Liver (tissue), 9 donors: ENCODE data around the gene BRD1. TPM values are rescaled to one million over a fixed set of nuclear protein-coding genes. Genes with fewer than 3 reads are reported as not detected.

Experiments
- DNase-seq: peaks from one replicate; pipeline ENCODE4 v3.0.0-alpha.2; 2017; ENCODE audit warnings: low spot score
- H3K27ac ChIP-seq, 2 donors: one replicate each; pipeline ENCODE4 v1.7.0; 2013; ENCODE audit warnings: inconsistent platforms in 2 of 2, low read length in 2 of 2, control low read depth in 1 of 2, low read depth in 1 of 2, mild to moderate bottlenecking in 1 of 2
- H3K27me3 ChIP-seq, 4 donors: one replicate each; pipeline versions ENCODE4 v1.6.1 to v1.7.0; 2013; ENCODE audit warnings: low read length in 3 of 4, inconsistent platforms in 1 of 4, mild to moderate bottlenecking in 1 of 4, moderate library complexity in 1 of 4; ENCODE audit not compliant: control insufficient read depth in 4 of 4, insufficient read depth in 4 of 4
- H3K36me3 ChIP-seq, 4 donors: one replicate each; pipeline versions ENCODE4 v1.6.1 to v1.7.0; 2013; ENCODE audit warnings: low read length in 3 of 4, mild to moderate bottlenecking in 3 of 4, low read depth in 1 of 4, moderate library complexity in 1 of 4; ENCODE audit not compliant: control insufficient read depth in 4 of 4, insufficient read depth in 3 of 4
- H3K4me1 ChIP-seq, 4 donors: one replicate each; pipeline versions ENCODE4 v1.6.1 to v1.7.0; 2013; ENCODE audit warnings: low read length in 3 of 4, mild to moderate bottlenecking in 3 of 4, moderate library complexity in 1 of 4; ENCODE audit not compliant: control insufficient read depth in 4 of 4, insufficient read depth in 4 of 4
- H3K4me3 ChIP-seq, 3 donors: one replicate each; pipeline versions ENCODE4 v1.6.1 to v1.7.0; 2013; ENCODE audit warnings: low read length in 3 of 3, control low read depth in 1 of 3, low read depth in 1 of 3, mild to moderate bottlenecking in 1 of 3
- H3K9ac ChIP-seq, 2 donors: one replicate each; pipeline ENCODE4 v1.7.0; 2013; ENCODE audit warnings: low read length in 2 of 2, mild to moderate bottlenecking in 2 of 2, moderate library complexity in 2 of 2, control low read depth in 1 of 2, low read depth in 1 of 2
- H3K9me3 ChIP-seq, 4 donors: one replicate each; pipeline versions ENCODE4 v1.6.1 to v1.7.0; 2013; ENCODE audit warnings: low read length in 3 of 4; ENCODE audit not compliant: control insufficient read depth in 4 of 4
- ATF3 ChIP-seq: IDR thresholded peaks from 2 replicates; pipeline ENCODE4 v1.6.1; 2016; ENCODE audit warnings: antibody characterized with exemption
- CTCF ChIP-seq: fragments of 150-350 bp; IDR thresholded peaks from 2 replicates; pipeline ENCODE4 v1.5.1; 2017; ENCODE audit warnings: improper control_type of control experiment, low read depth, low read length; ENCODE audit not compliant: missing input control
- EGR1 ChIP-seq, 2 donors: IDR thresholded peaks; 2 replicates each; pipeline ENCODE4 v1.6.1; 2016 to 2018; ENCODE audit warnings: antibody characterized with exemption in 2 of 2, low read depth in 2 of 2
- FOXA1 ChIP-seq: IDR thresholded peaks from 2 replicates; pipeline ENCODE4 v1.6.1; 2016; ENCODE audit warnings: antibody characterized with exemption
- FOXA2 ChIP-seq: IDR thresholded peaks from 2 replicates; pipeline ENCODE4 v1.6.1; 2016; ENCODE audit warnings: antibody characterized with exemption
- GABPA ChIP-seq, 2 donors: IDR thresholded peaks in 1 of 2; conservative IDR thresholded peaks in 1 of 2; 2 replicates each; pipeline ENCODE4 v1.6.1; 2016; ENCODE audit warnings: antibody characterized with exemption in 2 of 2, mild to moderate bottlenecking in 1 of 2, moderate library complexity in 1 of 2
- HNF4A ChIP-seq, 2 donors: conservative IDR thresholded peaks; 2 replicates each; pipeline ENCODE4 v1.6.1; 2016; ENCODE audit warnings: antibody characterized with exemption in 2 of 2, mild to moderate bottlenecking in 2 of 2
- HNF4G ChIP-seq: IDR thresholded peaks from 2 replicates; pipeline ENCODE4 v1.6.1; 2016; ENCODE audit warnings: antibody characterized with exemption
- NR2F2 ChIP-seq: IDR thresholded peaks from 2 replicates; pipeline ENCODE4 v1.6.1; 2016; ENCODE audit warnings: antibody characterized with exemption
- RAD21 ChIP-seq, 2 donors: IDR thresholded peaks; 2 replicates each; pipeline ENCODE4 v1.6.1; 2016; ENCODE audit warnings: antibody characterized with exemption in 2 of 2, mild to moderate bottlenecking in 2 of 2
- REST ChIP-seq: IDR thresholded peaks from 2 replicates; pipeline ENCODE4 v1.6.1; 2016; ENCODE audit warnings: antibody characterized with exemption, mild to moderate bottlenecking
- RXRA ChIP-seq, 2 donors: IDR thresholded peaks; 2 replicates each; pipeline ENCODE4 v1.6.1; 2017 to 2018; ENCODE audit warnings: antibody characterized with exemption in 2 of 2, mild to moderate bottlenecking in 1 of 2
- SP1 ChIP-seq: IDR thresholded peaks from 2 replicates; pipeline ENCODE4 v1.6.1; 2018; ENCODE audit warnings: antibody characterized with exemption, mild to moderate bottlenecking
- TAF1 ChIP-seq: conservative IDR thresholded peaks from 2 replicates; pipeline ENCODE4 v1.6.1; 2016; ENCODE audit warnings: antibody characterized with exemption, mild to moderate bottlenecking
- YY1 ChIP-seq: IDR thresholded peaks from 2 replicates; pipeline ENCODE4 v1.6.1; 2016; ENCODE audit warnings: antibody characterized with exemption, mild to moderate bottlenecking
- WGBS: extraction: QIAGEN DNeasy Blood & Tissue Kit; methylation state at CpG from one replicate; pipeline ENCODE4 v1.1.7; 2013; 5-methylcytosine and 5-hydroxymethylcytosine counted together
- polyA plus RNA-seq, 2 donors: library from polyadenylated mRNA; stranded (reverse) in 1 of 2; unstranded in 1 of 2; fragments of 200-250 nt in 1 of 2; fragments of >200 nt in 1 of 2; fragmentation: Nextera tagmentation in 1 of 2; extraction: Ambion mirVana in 1 of 2; gene quantifications; one replicate each; pipeline versions ENCODE4 v1.2.1 to v1.2.3, GENCODE V29; 2013 to 2015
- total RNA-seq, 2 donors: library from RNA; depleted of rRNA; stranded (reverse); fragments of >200 nt; gene quantifications; one replicate each; pipeline ENCODE4 v1.2.3, GENCODE V29; 2014
- TF ChIP-seq, protein P1 (sequence below): IDR thresholded peaks from 2 replicates; pipeline ENCODE4 v1.6.1; 2016; ENCODE audit warnings: antibody characterized with exemption
- TF ChIP-seq, protein P2 (sequence below): IDR thresholded peaks from 2 replicates; pipeline ENCODE4 v1.6.1; 2016; ENCODE audit warnings: antibody characterized with exemption
- donor health status: healthy.
- donor health status: healthy.
- donor health status: healthy.
- donor health status: healthy.
- donor health status: healthy.

BRD1 gene
- total and polyA plus RNA-seq, 4 donors: 3.3 to 20.7 (median 11.6) TPM

- TF ChIP-seq TAF1 (no peak), FOXA2 (no peak)
These were observed 61.7 kb downstream of the BRD1 start (continued) for GRCh38 chr22:49765951-49766350.

- WGBS: 85% methylated on average over 17 of the region's 17 CpGs
These were observed 62.4 kb downstream of the BRD1 start for GRCh38 chr22:49765091-49765771.

GRCh38 chr22:49764127-49764581 is 63.5 kb downstream of the BRD1 start:
- DNase-seq: no peak
- 85% methylated on average over 24 of the region's 24 CpGs for WGBS

More at GRCh38 chr22:49765091-49765771, 62.4 kb downstream of the BRD1 start:
- H3K4me1 ChIP-seq: no peaks in the 10 kb centered on the region
- H3K9me3 ChIP-seq: peaks cover 4 to 10% (median 5%) of the 10 kb centered on the region in 4 donors
- no peak for DNase-seq
- no peaks in the 10 kb centered on the region for H3K36me3 ChIP-seq
- no peak overlapping the region for H3K9ac ChIP-seq
- TF ChIP-seq YY1 (no peak), FOXA1 (no peak), SP1 (no peak), NR2F2 (no peak), HNF4A (conservative IDR thresholded peaks at IDR 0.05) (no peak), RXRA (IDR thresholded peaks at IDR 0.05) (no peak)
- TF ChIP-seq, protein P1, sequence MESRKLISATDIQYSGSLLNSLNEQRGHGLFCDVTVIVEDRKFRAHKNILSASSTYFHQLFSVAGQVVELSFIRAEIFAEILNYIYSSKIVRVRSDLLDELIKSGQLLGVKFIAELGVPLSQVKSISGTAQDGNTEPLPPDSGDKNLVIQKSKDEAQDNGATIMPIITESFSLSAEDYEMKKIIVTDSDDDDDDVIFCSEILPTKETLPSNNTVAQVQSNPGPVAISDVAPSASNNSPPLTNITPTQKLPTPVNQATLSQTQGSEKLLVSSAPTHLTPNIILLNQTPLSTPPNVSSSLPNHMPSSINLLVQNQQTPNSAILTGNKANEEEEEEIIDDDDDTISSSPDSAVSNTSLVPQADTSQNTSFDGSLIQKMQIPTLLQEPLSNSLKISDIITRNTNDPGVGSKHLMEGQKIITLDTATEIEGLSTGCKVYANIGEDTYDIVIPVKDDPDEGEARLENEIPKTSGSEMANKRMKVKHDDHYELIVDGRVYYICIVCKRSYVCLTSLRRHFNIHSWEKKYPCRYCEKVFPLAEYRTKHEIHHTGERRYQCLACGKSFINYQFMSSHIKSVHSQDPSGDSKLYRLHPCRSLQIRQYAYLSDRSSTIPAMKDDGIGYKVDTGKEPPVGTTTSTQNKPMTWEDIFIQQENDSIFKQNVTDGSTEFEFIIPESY: no peak
- TF ChIP-seq, protein P2, sequence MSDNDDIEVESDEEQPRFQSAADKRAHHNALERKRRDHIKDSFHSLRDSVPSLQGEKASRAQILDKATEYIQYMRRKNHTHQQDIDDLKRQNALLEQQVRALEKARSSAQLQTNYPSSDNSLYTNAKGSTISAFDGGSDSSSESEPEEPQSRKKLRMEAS: no peak
- H3K27me3 ChIP-seq: no peaks in the 10 kb centered on the region
- no peak overlapping the region for H3K27ac ChIP-seq
- no peak overlapping the region for H3K4me3 ChIP-seq

More at GRCh38 chr22:49764127-49764581, 63.5 kb downstream of the BRD1 start:
- no peak overlapping the region for H3K9ac ChIP-seq
- TF ChIP-seq, protein P1: no peak
- TF ChIP-seq FOXA2: no peak
- TF ChIP-seq HNF4G: no peak
- TF ChIP-seq REST: no peak
- TF ChIP-seq YY1: no peak
- TF ChIP-seq TAF1: no peak
- no peak for TF ChIP-seq ATF3
- no peak for TF ChIP-seq EGR1 (IDR thresholded peaks at IDR 0.05; ENCODE audit: low read depth in 2 of 2)
- no peak for TF ChIP-seq HNF4A (conservative IDR thresholded peaks at IDR 0.05)
- no peak for TF ChIP-seq RXRA (IDR thresholded peaks at IDR 0.05)
- no peak for TF ChIP-seq FOXA1
- no peak for TF ChIP-seq CTCF
- TF ChIP-seq GABPA (IDR thresholded peaks at IDR 0.05 in 1 of 2, conservative IDR thresholded peaks at IDR 0.05 in 1 of 2): no peak
- no peak for TF ChIP-seq SP1
- TF ChIP-seq NR2F2: no peak
- TF ChIP-seq RAD21 (IDR thresholded peaks at IDR 0.05): no peak
- H3K4me3 ChIP-seq: no peak overlapping the region
- H3K9me3 ChIP-seq: peaks cover 4 to 10% (median 5%) of the 10 kb centered on the region in 4 donors
- H3K4me1 ChIP-seq: no peaks in the 10 kb centered on the region
- no peak overlapping the region for H3K27ac ChIP-seq
- no peaks in the 10 kb centered on the region for H3K36me3 ChIP-seq
- H3K27me3 ChIP-seq: no peaks in the 10 kb centered on the region
